HG03066 (cell line): Measurements from ENCODE around the gene ARCN1.
"Not testable (repeated sequence)": the region's sequence is repeated elsewhere in the genome, so short reads cannot be mapped to it uniquely, and the experiment has no call there.

Experiments used
- ATAC-seq: cut with Tn5 transposase; IDR thresholded peaks from one replicate; pipeline ENCODE4 v1.9.1; 2021; ENCODE audit warnings: low read depth; ENCODE audit not compliant: unreplicated experiment

Gene ARCN1

GRCh38 chr11:118604566-118604965 is 32.4 kb downstream of the ARCN1 start:
- ATAC-seq = no peak

GRCh38 chr11:118605116-118605867 is 33.1 kb downstream of the ARCN1 start:
- no peak for ATAC-seq

DNA sequence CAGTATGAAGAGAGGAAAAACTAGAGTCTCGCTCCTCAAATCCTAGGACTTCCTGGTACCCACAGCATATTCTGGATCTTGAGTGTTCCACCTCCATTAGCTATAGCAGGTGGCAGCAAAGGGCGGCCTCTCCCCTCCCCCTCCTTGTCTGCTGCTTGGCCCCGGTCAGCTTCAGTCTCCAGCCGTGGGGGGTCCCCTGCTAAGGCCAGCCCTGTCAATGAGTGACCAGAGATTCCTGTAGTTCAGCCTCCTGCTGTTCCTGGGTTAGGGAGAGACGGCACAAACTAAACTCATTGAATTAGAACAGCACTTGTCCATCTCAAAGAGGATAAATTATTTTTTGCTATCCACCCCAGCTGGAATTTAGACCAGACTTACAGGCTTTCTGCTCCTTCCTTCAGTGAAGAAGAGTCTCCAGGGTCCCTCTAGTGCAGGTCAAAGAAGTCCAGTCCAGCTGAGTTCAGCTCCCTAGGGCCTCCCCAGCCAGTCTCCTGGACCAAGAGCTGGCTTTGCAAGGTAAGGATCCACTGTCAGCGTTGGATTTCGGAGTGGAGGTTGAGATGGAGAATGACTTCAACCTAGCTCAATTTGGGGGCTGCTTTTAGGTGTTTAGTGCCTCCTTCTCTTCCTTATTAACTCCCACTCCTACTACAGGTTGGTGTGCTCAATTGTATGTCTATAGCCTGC is 34.1 kb downstream of the ARCN1 start:
- no peak for ATAC-seq

- ATAC-seq = no peak
Measured at GRCh38 chr11:118606844-118607228, 34.6 kb downstream of the ARCN1 start.

DNA sequence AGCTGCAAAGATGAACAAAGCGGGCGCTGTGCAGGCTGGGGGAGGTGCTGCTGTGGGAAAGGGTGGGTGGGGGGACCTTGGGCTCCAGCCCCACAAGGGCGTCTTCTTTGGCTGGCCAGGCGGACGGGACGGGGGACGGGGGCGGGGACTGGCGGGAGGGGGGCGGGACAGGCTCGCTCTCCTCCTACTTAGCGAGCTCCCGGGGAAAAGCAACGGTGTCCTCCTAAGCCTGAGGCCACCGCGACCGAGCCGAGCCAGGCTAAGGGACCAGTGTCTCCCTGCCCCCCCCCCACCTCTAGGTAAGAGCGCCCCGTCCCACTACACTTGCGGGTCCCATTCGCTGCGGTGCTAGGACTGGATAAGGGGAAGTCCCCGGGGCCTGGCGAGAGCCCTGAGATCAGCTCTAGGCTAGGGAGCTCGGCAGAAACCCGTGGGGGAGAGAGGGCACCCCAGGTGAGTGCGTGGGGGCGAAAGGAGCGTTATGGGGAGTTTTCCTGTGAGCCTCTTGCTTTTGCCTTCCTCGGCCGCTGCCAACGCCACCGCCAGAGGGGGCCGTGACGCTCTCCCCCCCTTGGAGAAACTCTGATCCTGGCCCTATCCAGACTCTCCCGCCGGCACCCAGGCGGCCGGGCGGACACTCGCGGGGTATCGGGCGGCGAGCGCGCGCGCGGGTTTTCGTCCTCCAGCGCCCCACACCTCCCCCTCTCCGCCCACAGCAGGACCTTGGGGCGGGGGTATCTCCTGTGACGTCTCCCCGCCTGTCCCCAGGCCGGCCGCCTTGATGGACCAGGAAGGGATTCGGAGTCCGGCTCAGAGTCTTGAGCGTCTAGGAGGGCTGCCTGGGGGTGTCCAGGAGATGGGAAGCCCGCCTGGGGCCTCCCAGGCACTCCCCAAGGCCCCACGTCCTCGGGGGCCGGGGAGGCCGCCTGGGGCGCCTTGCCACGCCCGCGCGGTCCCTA is 35.5 kb downstream of the ARCN1 start, which contains the start of gene PHLDB1:
Gene PHLDB1, plus strand, starts transcription at position 215 of the 959 bp plus-strand sequence. CDS start 6,222 bp downstream, outside the sequence.
- ATAC-seq = no peak

GRCh38 chr11:118608360-118609227 is 36.4 kb downstream of the ARCN1 start:
- no peak for ATAC-seq

- ATAC-seq = no peak
Measured at GRCh38 chr11:118609380-118610224, 37.4 kb downstream of the ARCN1 start.

DNA sequence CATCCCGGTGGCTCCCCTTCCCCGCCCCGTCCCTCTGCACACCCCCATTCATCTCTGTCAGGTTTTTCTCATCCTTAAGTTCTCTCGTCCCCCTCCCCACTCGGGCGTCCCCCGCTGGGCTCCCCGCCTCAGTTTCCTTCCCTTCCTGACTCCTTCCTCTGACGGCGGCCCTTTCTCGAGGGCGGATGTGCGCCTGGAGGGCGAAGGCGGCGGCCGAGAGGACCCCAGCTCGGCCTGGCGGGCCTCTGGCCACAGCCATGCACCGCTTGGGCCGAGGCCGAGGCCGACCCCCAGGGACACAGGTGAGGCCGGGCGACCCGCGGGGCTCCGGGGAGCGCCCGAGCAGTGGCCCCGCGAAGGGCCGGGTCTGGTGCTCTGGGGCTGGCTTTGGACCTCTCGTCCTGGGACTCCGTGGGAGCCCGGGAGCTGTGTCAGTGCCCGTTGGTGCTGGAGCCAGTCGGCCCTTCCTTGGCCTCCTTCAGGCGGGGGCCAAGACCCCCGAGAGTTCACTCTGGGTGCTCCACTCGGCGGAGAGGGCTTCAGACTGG is 38.1 kb downstream of the ARCN1 start:
- ATAC-seq = no peak

GRCh38 chr11:118610773-118611432 is 38.7 kb downstream of the ARCN1 start:
- ATAC-seq = no peak

DNA sequence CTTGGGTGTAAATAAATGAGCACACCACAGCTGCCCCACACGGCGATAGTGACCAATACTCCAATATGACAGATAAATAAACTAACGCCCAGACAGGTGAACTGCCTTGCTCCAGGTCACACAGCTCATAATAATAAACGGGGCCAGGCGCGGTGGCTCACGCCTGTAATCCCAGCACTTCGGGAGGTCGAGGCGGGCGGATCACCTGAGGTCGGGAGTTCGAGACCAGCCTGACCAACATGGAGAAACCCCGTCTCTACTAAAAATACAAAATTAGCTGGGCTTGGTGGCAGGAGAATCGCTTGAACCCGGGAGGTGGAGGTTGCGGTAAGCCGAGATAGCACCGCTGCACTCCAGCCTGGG is 39.2 kb downstream of the ARCN1 start:
- ATAC-seq = not testable (repeated sequence)

- ATAC-seq = no peak
Measured at GRCh38 chr11:118612378-118612777, 40.2 kb downstream of the ARCN1 start.

- ATAC-seq = no peak
Measured at GRCh38 chr11:118614511-118614910, 42.3 kb downstream of the ARCN1 start.

GRCh38 chr11:118615282-118615975 is 43.2 kb downstream of the ARCN1 start:
- no peak for ATAC-seq

- no peak for ATAC-seq
Measured at GRCh38 chr11:118615976-118616371, 43.8 kb downstream of the ARCN1 start.

GRCh38 chr11:118618115-118618990 is 46.1 kb downstream of the ARCN1 start:
- no peak for ATAC-seq

DNA sequence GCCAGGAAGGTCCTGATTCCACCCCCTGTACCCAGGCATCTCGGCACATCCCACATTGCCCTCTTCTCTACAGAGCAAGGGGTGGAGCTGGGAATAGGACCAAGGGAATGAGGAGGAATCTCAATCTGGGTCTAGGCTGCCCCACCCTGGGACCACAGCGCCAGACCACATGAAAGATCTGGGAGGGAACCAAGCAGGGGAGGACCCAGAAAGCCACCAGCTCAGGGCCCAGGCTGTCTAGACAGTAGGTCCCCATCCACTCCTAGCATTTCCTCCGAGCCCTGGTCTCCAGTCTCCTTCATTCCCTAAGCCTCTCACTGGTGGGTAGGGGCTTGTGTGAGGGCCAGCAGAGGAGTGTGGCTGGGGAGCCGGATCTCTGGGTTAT is 46.8 kb downstream of the ARCN1 start:
- ATAC-seq = no peak
